Cerebellar nuclear complex (tissue), 1 donor: ENCODE measurements around the gene SYS1.

Source experiments
- DNase-seq, 2 experiments: peaks; one replicate each; lab custom pipeline; 2025; lab: John Stamatoyannopoulos, UW

Gene SYS1

GRCh38 chr20:45415822-45416637, 53.1 kb downstream of the SYS1 start, which contains the start of gene PIGT:
PIGT (plus strand) TSS chr20:45416141; CDS start chr20:45416157, 16 bp downstream.
- DNase-seq: peak in 1 of 2 experiments; percentile 58

- DNase-seq: no peak
Observed at GRCh38 chr20:45416917-45417316, 54.0 kb downstream of the SYS1 start.
